ENCODE results near the gene PHACTR1. TPM values are rescaled to one million over a fixed set of nuclear protein-coding genes. Genes with fewer than 3 reads are reported as not detected.

PHACTR1 gene
- total and polyA plus RNA-seq, 2 of the 4 experiments (the other 2 are of a cell fraction) = not detected

DNA sequence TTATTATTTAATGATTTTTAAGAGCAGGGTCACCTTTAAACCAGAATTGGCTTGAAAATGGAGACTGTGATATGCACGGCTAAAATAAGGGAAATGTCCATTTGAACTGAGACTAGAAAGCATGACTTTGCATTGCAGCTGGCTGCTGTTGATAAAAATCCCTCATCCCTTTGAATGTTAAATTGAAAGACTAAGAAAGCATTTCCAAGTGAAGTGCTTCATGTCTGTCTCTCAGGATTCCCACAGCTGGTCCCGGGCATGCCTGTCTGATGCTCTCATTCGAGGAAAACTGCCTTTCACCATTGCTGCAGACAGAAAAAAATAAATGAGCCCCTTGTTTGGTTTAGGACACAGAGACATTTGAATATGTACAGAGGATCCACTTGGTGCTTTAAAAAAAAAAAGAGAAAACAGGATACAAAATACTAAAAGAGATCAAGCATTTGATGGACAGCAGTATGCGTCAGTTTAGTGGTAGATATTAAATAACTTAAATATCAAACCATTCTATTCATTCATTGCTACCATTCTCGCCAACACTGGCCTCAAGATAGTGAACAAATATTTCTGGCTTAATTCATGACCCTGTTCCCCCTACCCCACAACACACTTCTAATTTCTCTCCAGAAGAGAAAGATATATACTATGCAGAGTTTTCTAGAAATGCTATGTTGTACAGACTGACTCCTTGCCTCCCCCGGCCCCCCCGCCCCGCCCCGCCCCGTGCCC lies 556.8 kb downstream of the PHACTR1 start (continued):
- no peak for TF ChIP-seq SMC3 (IDR thresholded peaks at IDR 0.05; ENCODE audit: low read depth, low read length)
- no peak for TF ChIP-seq MAFK (IDR thresholded peaks at IDR 0.05; ENCODE audit: low read depth, low read length)
- no peak for TF ChIP-seq RCOR1 (IDR thresholded peaks at IDR 0.05; ENCODE audit: insufficient replicate concordance, low read length)
- no peak for TF ChIP-seq NFE2L2 (IDR thresholded peaks at IDR 0.05; ENCODE audit: low read depth, low read length)

DNA sequence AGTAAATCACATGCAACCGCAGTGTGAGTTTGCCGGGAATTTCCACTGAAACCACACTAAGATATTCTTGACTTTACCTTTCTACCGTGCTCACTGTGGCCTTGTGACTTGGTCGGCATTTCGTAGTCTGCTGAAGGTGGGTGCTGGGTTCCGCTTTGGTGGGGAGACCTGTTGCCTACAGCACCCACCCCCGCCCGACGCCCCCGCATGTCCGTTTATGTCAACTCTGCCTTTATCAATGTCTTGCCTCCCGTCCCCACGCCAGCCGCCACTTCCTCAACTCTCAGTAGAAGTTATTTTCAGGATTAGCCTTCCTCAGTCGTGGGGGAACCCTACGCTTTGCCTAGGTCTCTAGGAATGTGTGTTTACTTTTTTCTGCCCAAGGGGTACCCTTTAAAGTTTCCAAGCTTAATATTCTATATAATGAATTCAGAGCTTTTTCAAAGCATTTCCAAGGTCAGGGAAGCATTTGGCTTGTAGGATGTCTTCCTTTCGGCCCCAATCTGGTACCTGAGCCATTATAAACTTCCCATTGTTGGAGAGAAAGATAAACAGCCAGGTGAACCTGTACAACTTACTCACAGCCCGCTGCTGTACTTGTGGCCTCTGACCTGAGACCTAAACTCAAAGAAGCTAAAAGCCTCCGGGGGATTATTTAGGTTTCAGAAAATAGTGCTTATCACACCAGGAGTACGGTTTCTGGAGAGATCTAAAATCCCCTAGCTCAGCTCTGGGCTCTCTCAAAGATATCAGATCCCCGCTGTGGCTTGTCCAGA lies 557.6 kb downstream of the PHACTR1 start:
- in situ Hi-C loops (cut with MboI; ENCODE audit: low sequenced_read_pairs) (no loop called here), dilution Hi-C loops (cut with HindIII; ENCODE audit: low sequenced_read_pairs, unreplicated experiment) (no loop called here), intact Hi-C loops (cut with micrococcal nuclease) (no loop called here)
- BruUV-seq (replicated peaks) = no TSS peak
- Histone ChIP-seq H3K9me3 (ENCODE audit: control insufficient read depth, insufficient read depth, low read length) (no peaks in the 10 kb centered on the region), H3K4me2 (ENCODE audit: low read depth, low read length) (no peak overlapping the region), H3K9ac (ENCODE audit: low read depth, low read length) (no peak overlapping the region), H2BK15ac (ENCODE audit: low read depth, low read length) (no peak overlapping the region), H2AK9ac (replicated peaks; ENCODE audit: low read depth, low read length, poor library complexity) (no peak overlapping the region), H4K20me1 (ENCODE audit: insufficient read depth, low read length) (no peaks in the 10 kb centered on the region), H3K18ac (ENCODE audit: low read depth, low read length) (no peak overlapping the region), H2BK5ac (ENCODE audit: low read depth, low read length, poor library complexity, severe bottlenecking) (no peak overlapping the region), H3K79me1 (ENCODE audit: low read depth in 1 of 2, low read length in 2 of 2) (no peaks in the 10 kb centered on the region), H4K5ac (ENCODE audit: low read depth, low read length) (no peak overlapping the region), H2AK5ac (ENCODE audit: low read depth, low read length) (no peak overlapping the region), H3K4me3 (ENCODE audit: insufficient read depth, low read depth, low read length) (no peak overlapping the region), H3K56ac (ENCODE audit: extremely low read depth, insufficient read depth, low read length) (no peak overlapping the region), H2AFZ (replicated peaks; ENCODE audit: low read length, poor library complexity) (no peak overlapping the region), H3K27ac (ENCODE audit: insufficient read depth, low read length) (no peak overlapping the region), H2BK20ac (ENCODE audit: low read depth, low read length) (no peak overlapping the region), H4K91ac (ENCODE audit: insufficient read depth, low read depth, low read length) (no peak overlapping the region), H3K36me3 (ENCODE audit: control insufficient read depth, insufficient read depth, low read length) (no peaks in the 10 kb centered on the region), H3K9me1 (ENCODE audit: insufficient read depth, low read length) (no peaks in the 10 kb centered on the region), H4K8ac (ENCODE audit: low read depth in 2 of 2, low read length in 2 of 2) (no peak overlapping the region), H3K14ac (replicated peaks; ENCODE audit: low read depth, low read length) (no peak overlapping the region), H3K4me1 (ENCODE audit: control insufficient read depth, insufficient read depth, low read length) (no peaks in the 10 kb centered on the region), H3K23ac (ENCODE audit: low read depth, low read length) (no peak overlapping the region), H3K4ac (ENCODE audit: low read depth, low read length) (no peak overlapping the region), H2BK120ac (ENCODE audit: low read depth, low read length) (no peak overlapping the region), H3K27me3 (ENCODE audit: control insufficient read depth, insufficient read depth, low read length) (no peaks in the 10 kb centered on the region)
- ChIA-PET CTCF (interaction anchor here (0.5 kb wide), 1 partner anchor 120 kb away, joined by 3 read pairs; no protein-coding TSS in a partner anchor), POLR2A (ENCODE audit: unreplicated experiment) (no interaction called here)
- no peak for ATAC-seq (ENCODE audit: low read depth)
- WGBS, 2 experiments (ENCODE audit: extremely low coverage in 2 of 2, insufficient read length in 1 of 2) = no CpG with 5 or more reads among the region's 21 CpGs
- no peak for DNase-seq
- TF ChIP-seq RCOR1 (IDR thresholded peaks at IDR 0.05; ENCODE audit: insufficient replicate concordance, low read length) (no peak), FOS (IDR thresholded peaks at IDR 0.05; ENCODE audit: low read depth, low read length) (no peak), CEBPB (IDR thresholded peaks at IDR 0.05; ENCODE audit: low read depth, low read length) (no peak), POLR2A (IDR thresholded peaks at IDR 0.05; ENCODE audit: low read depth, low read length) (no peak), NFE2L2 (IDR thresholded peaks at IDR 0.05; ENCODE audit: low read depth, low read length) (no peak), CHD1 (IDR thresholded peaks at IDR 0.05; ENCODE audit: low read depth, low read length) (no peak), RAD21 (IDR thresholded peaks at IDR 0.05; ENCODE audit: low read length) (no peak), SMC3 (IDR thresholded peaks at IDR 0.05; ENCODE audit: low read depth, low read length) (no peak), BHLHE40 (IDR thresholded peaks at IDR 0.05; ENCODE audit: low read depth, low read length) (no peak), RFX5 (IDR thresholded peaks at IDR 0.05; ENCODE audit: low read depth, low read length) (no peak), MXI1 (IDR thresholded peaks at IDR 0.05; ENCODE audit: borderline replicate concordance, low read depth, low read length) (no peak)
- TF ChIP-seq, protein P1, sequence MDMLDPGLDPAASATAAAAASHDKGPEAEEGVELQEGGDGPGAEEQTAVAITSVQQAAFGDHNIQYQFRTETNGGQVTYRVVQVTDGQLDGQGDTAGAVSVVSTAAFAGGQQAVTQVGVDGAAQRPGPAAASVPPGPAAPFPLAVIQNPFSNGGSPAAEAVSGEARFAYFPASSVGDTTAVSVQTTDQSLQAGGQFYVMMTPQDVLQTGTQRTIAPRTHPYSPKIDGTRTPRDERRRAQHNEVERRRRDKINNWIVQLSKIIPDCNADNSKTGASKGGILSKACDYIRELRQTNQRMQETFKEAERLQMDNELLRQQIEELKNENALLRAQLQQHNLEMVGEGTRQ (IDR thresholded peaks at IDR 0.05; ENCODE audit: low read depth, low read length) = no peak
- TF ChIP-seq, protein P2, sequence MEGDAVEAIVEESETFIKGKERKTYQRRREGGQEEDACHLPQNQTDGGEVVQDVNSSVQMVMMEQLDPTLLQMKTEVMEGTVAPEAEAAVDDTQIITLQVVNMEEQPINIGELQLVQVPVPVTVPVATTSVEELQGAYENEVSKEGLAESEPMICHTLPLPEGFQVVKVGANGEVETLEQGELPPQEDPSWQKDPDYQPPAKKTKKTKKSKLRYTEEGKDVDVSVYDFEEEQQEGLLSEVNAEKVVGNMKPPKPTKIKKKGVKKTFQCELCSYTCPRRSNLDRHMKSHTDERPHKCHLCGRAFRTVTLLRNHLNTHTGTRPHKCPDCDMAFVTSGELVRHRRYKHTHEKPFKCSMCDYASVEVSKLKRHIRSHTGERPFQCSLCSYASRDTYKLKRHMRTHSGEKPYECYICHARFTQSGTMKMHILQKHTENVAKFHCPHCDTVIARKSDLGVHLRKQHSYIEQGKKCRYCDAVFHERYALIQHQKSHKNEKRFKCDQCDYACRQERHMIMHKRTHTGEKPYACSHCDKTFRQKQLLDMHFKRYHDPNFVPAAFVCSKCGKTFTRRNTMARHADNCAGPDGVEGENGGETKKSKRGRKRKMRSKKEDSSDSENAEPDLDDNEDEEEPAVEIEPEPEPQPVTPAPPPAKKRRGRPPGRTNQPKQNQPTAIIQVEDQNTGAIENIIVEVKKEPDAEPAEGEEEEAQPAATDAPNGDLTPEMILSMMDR (conservative IDR thresholded peaks at IDR 0.05; ENCODE audit: low read depth, low read length) = no peak
